Lower leg skin (tissue), 4 donors: ENCODE data around the gene MYOT. TPM values are rescaled to one million over a fixed set of nuclear protein-coding genes. Genes with fewer than 3 reads are reported as not detected.

Source experiments
- DNase-seq, 2 donors: peaks; one replicate each; pipeline ENCODE4 v3.0.0-alpha.2; 2019; ENCODE audit warnings: low spot score in 2 of 2
- H3K4me3 ChIP-seq: fragments of 200-600 bp; sonication (generic); 2 replicates; pipeline ENCODE4 v1.5.1; 2017; ENCODE audit warnings: mild to moderate bottlenecking, low read depth; ENCODE audit not compliant: poor library complexity, severe bottlenecking
- CTCF ChIP-seq, 3 donors: fragments of 450-650 bp; IDR thresholded peaks; one replicate each; pipeline ENCODE4 v1.5.1; 2016; ENCODE audit warnings: antibody characterized with exemption in 3 of 3, mild to moderate bottlenecking in 3 of 3, moderate library complexity in 2 of 3
- POLR2A ChIP-seq, 2 donors: fragments of 450-650 bp; IDR thresholded peaks; one replicate each; pipeline ENCODE4 v1.6.1; 2016 to 2017; ENCODE audit warnings: antibody characterized with exemption in 2 of 2, mild to moderate bottlenecking in 1 of 2, moderate library complexity in 1 of 2
- WGBS, 2 donors: methylation state at CpG; one replicate each; pipeline ENCODE4 v1.1.5; 2018; 5-methylcytosine and 5-hydroxymethylcytosine counted together
- intact Hi-C: fragments of 100-400 bp; cut with DNase I; formaldehyde crosslinking; loops from one replicate; pipeline ENCODE4 v1.15.0; 2023; ENCODE audit warnings: low total_unique reads
- total RNA-seq, 4 donors: library from RNA; depleted of rRNA; stranded (reverse); fragments of >200 nt; gene quantifications; one replicate each; pipeline ENCODE4 v1.1.0, GENCODE V29; 2016

MYOT gene
- total RNA-seq, 4 donors from 2014 or later, result 0.08 to 3.2 (median 1.2) TPM

GRCh38 chr5:137899493-137899892, 31.8 kb downstream of the MYOT start:
- intact Hi-C loops, result no loop called here
- no peak for DNase-seq
- WGBS, 2 donors, result 89 to 93% methylated on average over 3 of the region's 3 CpGs
- no peak overlapping the region for H3K4me3 ChIP-seq
- TF ChIP-seq CTCF (IDR thresholded peaks at IDR 0.05), result no peak
- TF ChIP-seq POLR2A (IDR thresholded peaks at IDR 0.05), result no peak

GRCh38 chr5:137901011-137901817, 33.6 kb downstream of the MYOT start:
- no peak overlapping the region for H3K4me3 ChIP-seq
- TF ChIP-seq POLR2A (IDR thresholded peaks at IDR 0.05) (no peak), CTCF (IDR thresholded peaks at IDR 0.05) (no peak)
- no peak for DNase-seq
- 73 to 75% methylated on average over 5 of the region's 5 CpGs for WGBS, 2 donors
- intact Hi-C loops, result no loop called here

GRCh38 chr5:137902408-137903133, 34.9 kb downstream of the MYOT start:
- TF ChIP-seq POLR2A (IDR thresholded peaks at IDR 0.05), result no peak
- no peak for TF ChIP-seq CTCF (IDR thresholded peaks at IDR 0.05)
- no peak for DNase-seq
- no peak overlapping the region for H3K4me3 ChIP-seq
- WGBS, 2 donors, result 97 to 100% methylated on average over 1 of the region's 1 CpG
- intact Hi-C loops, result no loop called here

GRCh38 chr5:137914758-137915157, 47.1 kb downstream of the MYOT start:
- no peak overlapping the region for H3K4me3 ChIP-seq
- intact Hi-C loops, result no loop called here
- TF ChIP-seq CTCF (IDR thresholded peaks at IDR 0.05), result no peak
- no peak for TF ChIP-seq POLR2A (IDR thresholded peaks at IDR 0.05)
- no peak for DNase-seq
- 84 to 85% methylated on average over 2 of the region's 2 CpGs for WGBS, 2 donors

- TF ChIP-seq CTCF (IDR thresholded peaks at IDR 0.05) (no peak), POLR2A (IDR thresholded peaks at IDR 0.05) (no peak)
- intact Hi-C loops, result no loop called here
- no peak overlapping the region for H3K4me3 ChIP-seq
- 95 to 100% methylated on average over 1 of the region's 1 CpG for WGBS, 2 donors
- no peak for DNase-seq
These were observed 49.3 kb downstream of the MYOT start for GRCh38 chr5:137916923-137917322.
